Panc1 (cell line): ENCODE results near the gene DPEP2NB. TPM values are rescaled to one million over a fixed set of nuclear protein-coding genes. Genes with fewer than 3 reads are reported as not detected.

Experiments
- ATAC-seq: fragments of 200-7000 bp; cut with Tn5 transposase; 2 replicates; pipeline ENCODE4 v1.9.1; 2020; ENCODE audit warnings: mild to moderate bottlenecking, moderate library complexity
- BruUV-seq: library from RNA; stranded (reverse); fragments of 400-500 nt; replicated peaks from 2 replicates; lab custom pipeline; 2021; lab: Mats Ljungman, UMichigan
- CTCF ChIA-PET: fragments of 300-600 bp; sonication (Branson Sonifier 250); formaldehyde crosslinking; loops from one replicate; lab custom pipeline; 2022; ENCODE audit warnings: antibody characterized with exemption; lab: Charles Lee
- POLR2A ChIA-PET: fragments of 300-600 bp; sonication (Branson Sonifier 250); formaldehyde crosslinking; loops from one replicate; lab custom pipeline; 2022; ENCODE audit warnings: antibody characterized with exemption; lab: Charles Lee
- DNase-seq: peaks from one replicate; pipeline ENCODE4 v3.0.0-alpha.2; 2010; ENCODE audit warnings: low read depth, low spot score
- H3K27ac ChIP-seq: 2 replicates; pipeline ENCODE4 v1.5.1; 2011; ENCODE audit warnings: mild to moderate bottlenecking, low read length, inconsistent platforms
- H3K27me3 ChIP-seq: fragments of 200-500 bp; sonication (Bioruptor generic); 2 replicates; pipeline ENCODE4 v1.6.0; 2014; ENCODE audit warnings: low read length, inconsistent platforms; ENCODE audit not compliant: control insufficient read depth, insufficient read depth
- H3K36me3 ChIP-seq: fragments of 200-500 bp; sonication (Bioruptor generic); 2 replicates; pipeline ENCODE4 v1.5.1; 2014; ENCODE audit warnings: inconsistent platforms, mild to moderate bottlenecking, low read length, moderate library complexity; ENCODE audit not compliant: control insufficient read depth, insufficient read depth
- H3K4me1 ChIP-seq: 2 replicates; pipeline ENCODE4 v1.5.1; 2011; ENCODE audit warnings: inconsistent platforms, mild to moderate bottlenecking, low read length, moderate library complexity; ENCODE audit not compliant: control insufficient read depth, insufficient read depth
- H3K4me3 ChIP-seq, 2 experiments: 2 replicates each; pipeline ENCODE4 v1.5.1; 2011 to 2012; ENCODE audit warnings: low read depth in 2 of 2, low read length in 2 of 2, mild to moderate bottlenecking in 2 of 2, inconsistent platforms in 1 of 2, moderate library complexity in 1 of 2
- H3K9me3 ChIP-seq: fragments of 200-500 bp; sonication (Bioruptor generic); 2 replicates; pipeline ENCODE4 v1.5.1; 2014; ENCODE audit warnings: low read depth, mild to moderate bottlenecking, inconsistent platforms, low read length, moderate library complexity; ENCODE audit not compliant: control insufficient read depth, insufficient read depth
- CTCF ChIP-seq: fragments of 450-650 bp; IDR thresholded peaks from 2 replicates; pipeline ENCODE4 v1.5.1; 2017; ENCODE audit warnings: mild to moderate bottlenecking
- POLR2AphosphoS5 ChIP-seq: IDR thresholded peaks from 2 replicates; pipeline ENCODE4 v1.6.1; 2012; ENCODE audit warnings: mild to moderate bottlenecking, low read depth, low read length, moderate library complexity
- REST ChIP-seq, 2 experiments: IDR thresholded peaks; 2 replicates each; pipeline ENCODE4 v1.6.1; 2011 to 2012; ENCODE audit warnings: low read depth in 2 of 2, control low read depth in 1 of 2, low read length in 1 of 2, mild to moderate bottlenecking in 1 of 2, moderate library complexity in 1 of 2; ENCODE audit not compliant: insufficient read depth in 1 of 2
- SIN3A ChIP-seq: IDR thresholded peaks from 2 replicates; pipeline ENCODE4 v1.6.1; 2012; ENCODE audit warnings: low read depth, mild to moderate bottlenecking, low read length, moderate library complexity, borderline replicate concordance; ENCODE audit not compliant: insufficient read depth
- TCF7L2 ChIP-seq: IDR thresholded peaks from 2 replicates; pipeline ENCODE4 v1.6.1; 2011; ENCODE audit warnings: mild to moderate bottlenecking, low read depth, low read length, inconsistent platforms
- in situ Hi-C: cut with HindIII; loops from 2 replicates; pipeline ENCODE4 v1.10.0; 2016; ENCODE audit warnings: low sequenced_read_pairs, low pct_unique_long_range_greater_than_20kb
- intact Hi-C: fragments of 100-400 bp; cut with micrococcal nuclease; formaldehyde crosslinking; loops from one replicate; pipeline ENCODE4 v1.10.0; 2022; ENCODE audit not compliant: unreplicated experiment
- total RNA-seq: library from RNA; stranded (reverse); gene quantifications from one replicate; pipeline ENCODE4 v1.2.1, GENCODE V29; 2021; ENCODE audit not compliant: unreplicated experiment

The DPEP2NB gene
- total RNA-seq, 1 experiment from 2014 or later = not detected

GRCh38 chr16:67990018-67990386 lies 25.7 kb downstream of the DPEP2NB start:
- DNase-seq (no peak), ATAC-seq (no peak)
- no peaks in the 10 kb centered on the region for H3K9me3 ChIP-seq
- ChIA-PET POLR2A (no interaction called here), CTCF (no interaction called here)
- BruUV-seq = no TSS peak
- no peak overlapping the region for H3K4me3 ChIP-seq
- intact Hi-C loops (loop anchor here (5.0 kb wide), 1 partner anchor 52 kb away; no protein-coding TSS in a partner anchor), in situ Hi-C loops (no loop called here)
- no peak for TF ChIP-seq CTCF
- TF ChIP-seq SIN3A = no peak
- no peak for TF ChIP-seq REST (IDR thresholded peaks at IDR 0.05; ENCODE audit: insufficient read depth in 1 of 2, low read depth in 2 of 2, low read length in 1 of 2)
- TF ChIP-seq TCF7L2 = no peak
- no peak for TF ChIP-seq POLR2AphosphoS5
- peaks cover 4% of the 10 kb centered on the region for H3K4me1 ChIP-seq
- no peaks in the 10 kb centered on the region for H3K36me3 ChIP-seq
- H3K27ac ChIP-seq = no peak overlapping the region
- no peaks in the 10 kb centered on the region for H3K27me3 ChIP-seq

GRCh38 chr16:67989322-67990017 lies 26.2 kb downstream of the DPEP2NB start:
- Histone ChIP-seq H3K4me3 (no peak overlapping the region), H3K9me3 (no peaks in the 10 kb centered on the region), H3K4me1 (peaks cover 4% of the 10 kb centered on the region), H3K27ac (no peak overlapping the region), H3K36me3 (no peaks in the 10 kb centered on the region), H3K27me3 (no peaks in the 10 kb centered on the region)
- ATAC-seq (no peak), DNase-seq (no peak)
- in situ Hi-C loops (no loop called here), intact Hi-C loops (loop anchor here (5.0 kb wide), 1 partner anchor 53 kb away; no protein-coding TSS in a partner anchor)
- no peak for TF ChIP-seq CTCF
- no peak for TF ChIP-seq REST (IDR thresholded peaks at IDR 0.05; ENCODE audit: insufficient read depth in 1 of 2, low read depth in 2 of 2, low read length in 1 of 2)
- no peak for TF ChIP-seq POLR2AphosphoS5
- no peak for TF ChIP-seq TCF7L2
- no peak for TF ChIP-seq SIN3A
- POLR2A ChIA-PET = no interaction called here
- CTCF ChIA-PET = no interaction called here
- no TSS peak for BruUV-seq
